ENCODE data around the gene FBXL22.

DNA sequence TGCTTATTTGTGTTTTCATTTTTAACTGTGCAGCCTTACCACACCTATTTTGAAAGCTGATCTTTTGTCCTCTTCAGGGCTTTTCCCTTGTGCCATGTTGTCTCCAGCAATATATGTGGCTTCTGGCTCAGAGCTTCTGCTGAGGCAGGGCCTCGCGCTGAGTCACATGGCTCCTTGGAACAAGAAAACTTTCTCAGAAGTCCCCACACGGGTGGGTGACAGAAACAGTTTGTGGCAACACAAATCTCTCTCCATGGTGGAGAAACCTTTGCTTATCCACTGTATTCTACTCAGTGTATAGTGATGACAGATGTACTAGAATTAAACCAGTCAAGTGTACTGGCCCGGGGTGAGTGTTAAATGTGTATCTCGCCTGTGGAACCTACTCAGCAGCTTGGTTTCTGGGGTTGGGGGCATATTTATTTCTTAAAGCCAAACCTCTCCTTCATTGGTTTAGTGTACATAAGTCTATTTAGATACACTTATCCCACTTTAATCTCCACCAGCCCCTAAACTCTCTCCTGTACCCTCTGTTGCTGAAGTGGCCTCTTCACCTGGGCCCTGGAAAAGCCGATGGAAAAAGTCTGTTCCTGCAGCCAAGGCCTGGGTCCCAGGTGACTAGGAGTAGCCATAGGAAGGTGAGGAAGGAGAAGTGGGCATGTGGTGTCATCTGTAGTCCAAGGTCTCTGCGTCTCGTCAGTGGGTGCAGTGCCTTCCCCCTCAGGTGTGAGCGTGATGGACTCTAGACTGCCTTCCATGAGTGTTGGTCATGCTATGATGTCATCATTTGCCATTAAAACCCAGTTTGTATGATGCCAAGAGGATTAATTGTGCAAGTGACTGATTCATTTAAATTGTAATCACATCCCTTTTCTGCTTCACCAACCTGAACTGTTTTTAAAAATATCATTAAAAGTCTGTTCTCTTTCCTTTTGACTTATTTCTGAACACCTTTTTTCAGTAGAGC lies 3.2 kb upstream of the FBXL22 start:
- TF ChIP-seq, protein P1, sequence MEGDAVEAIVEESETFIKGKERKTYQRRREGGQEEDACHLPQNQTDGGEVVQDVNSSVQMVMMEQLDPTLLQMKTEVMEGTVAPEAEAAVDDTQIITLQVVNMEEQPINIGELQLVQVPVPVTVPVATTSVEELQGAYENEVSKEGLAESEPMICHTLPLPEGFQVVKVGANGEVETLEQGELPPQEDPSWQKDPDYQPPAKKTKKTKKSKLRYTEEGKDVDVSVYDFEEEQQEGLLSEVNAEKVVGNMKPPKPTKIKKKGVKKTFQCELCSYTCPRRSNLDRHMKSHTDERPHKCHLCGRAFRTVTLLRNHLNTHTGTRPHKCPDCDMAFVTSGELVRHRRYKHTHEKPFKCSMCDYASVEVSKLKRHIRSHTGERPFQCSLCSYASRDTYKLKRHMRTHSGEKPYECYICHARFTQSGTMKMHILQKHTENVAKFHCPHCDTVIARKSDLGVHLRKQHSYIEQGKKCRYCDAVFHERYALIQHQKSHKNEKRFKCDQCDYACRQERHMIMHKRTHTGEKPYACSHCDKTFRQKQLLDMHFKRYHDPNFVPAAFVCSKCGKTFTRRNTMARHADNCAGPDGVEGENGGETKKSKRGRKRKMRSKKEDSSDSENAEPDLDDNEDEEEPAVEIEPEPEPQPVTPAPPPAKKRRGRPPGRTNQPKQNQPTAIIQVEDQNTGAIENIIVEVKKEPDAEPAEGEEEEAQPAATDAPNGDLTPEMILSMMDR (IDR thresholded peaks at IDR 0.05 in 8 of 11, conservative IDR thresholded peaks at IDR 0.05 in 3 of 11) = no peak
- TF ChIP-seq POLR2A (IDR thresholded peaks at IDR 0.05) = no peak
- TF ChIP-seq POLR2AphosphoS5 (IDR thresholded peaks at IDR 0.05) = no peak
